ENCODE results near the gene CFAP68. TPM values are rescaled to one million over a fixed set of nuclear protein-coding genes. Genes with fewer than 3 reads are reported as not detected.
A peak's percentile ranks its signal among the peaks of the same experiment; 100 is the strongest.

The CFAP68 gene
- total and polyA plus RNA-seq, 9 of the 15 experiments (the other 6 are each of a cell fraction or from before 2014, with no cell fraction given): 22.8 to 72.3 (median 52.5) TPM

DNA sequence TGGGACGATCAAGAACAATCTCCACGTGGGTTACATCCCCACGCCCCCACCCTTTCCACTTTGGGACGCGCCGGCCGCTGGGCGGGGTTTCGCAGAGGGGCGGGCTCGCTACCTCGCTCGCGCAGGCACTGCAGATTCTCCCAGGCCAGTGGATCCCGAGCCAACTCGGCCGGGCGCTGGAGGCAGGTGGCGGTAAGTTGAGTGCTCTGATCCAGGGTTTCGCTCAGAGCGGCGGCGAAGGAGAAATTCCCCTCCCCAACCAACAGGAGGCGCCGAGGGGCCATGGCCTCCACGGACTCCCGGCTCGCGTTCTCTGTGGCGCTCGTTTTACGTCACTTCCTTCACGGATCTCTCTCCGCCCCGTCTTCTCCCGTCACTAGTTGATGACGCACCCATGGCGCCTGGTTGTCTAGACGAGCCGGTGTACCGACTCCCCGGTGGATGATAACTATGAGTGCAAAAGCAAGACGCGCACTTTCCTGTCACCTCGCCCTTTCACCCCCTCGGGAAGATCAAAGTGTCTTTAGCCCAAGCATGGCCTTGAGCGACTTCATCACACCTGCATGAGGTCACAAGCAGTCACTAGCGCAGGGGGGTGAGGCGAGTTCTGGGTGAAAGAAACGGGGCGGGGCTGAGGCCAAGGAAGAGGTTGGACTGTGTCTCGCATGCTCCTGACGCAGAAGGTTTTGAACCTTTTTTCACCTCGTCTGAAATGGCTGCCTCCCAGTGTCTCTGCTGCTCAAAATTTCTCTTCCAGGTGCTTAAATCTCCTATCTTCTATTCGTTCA is at the start of gene CFAP68, which contains the start of gene FDXACB1 (continued):
- TF ChIP-seq, protein P1, sequence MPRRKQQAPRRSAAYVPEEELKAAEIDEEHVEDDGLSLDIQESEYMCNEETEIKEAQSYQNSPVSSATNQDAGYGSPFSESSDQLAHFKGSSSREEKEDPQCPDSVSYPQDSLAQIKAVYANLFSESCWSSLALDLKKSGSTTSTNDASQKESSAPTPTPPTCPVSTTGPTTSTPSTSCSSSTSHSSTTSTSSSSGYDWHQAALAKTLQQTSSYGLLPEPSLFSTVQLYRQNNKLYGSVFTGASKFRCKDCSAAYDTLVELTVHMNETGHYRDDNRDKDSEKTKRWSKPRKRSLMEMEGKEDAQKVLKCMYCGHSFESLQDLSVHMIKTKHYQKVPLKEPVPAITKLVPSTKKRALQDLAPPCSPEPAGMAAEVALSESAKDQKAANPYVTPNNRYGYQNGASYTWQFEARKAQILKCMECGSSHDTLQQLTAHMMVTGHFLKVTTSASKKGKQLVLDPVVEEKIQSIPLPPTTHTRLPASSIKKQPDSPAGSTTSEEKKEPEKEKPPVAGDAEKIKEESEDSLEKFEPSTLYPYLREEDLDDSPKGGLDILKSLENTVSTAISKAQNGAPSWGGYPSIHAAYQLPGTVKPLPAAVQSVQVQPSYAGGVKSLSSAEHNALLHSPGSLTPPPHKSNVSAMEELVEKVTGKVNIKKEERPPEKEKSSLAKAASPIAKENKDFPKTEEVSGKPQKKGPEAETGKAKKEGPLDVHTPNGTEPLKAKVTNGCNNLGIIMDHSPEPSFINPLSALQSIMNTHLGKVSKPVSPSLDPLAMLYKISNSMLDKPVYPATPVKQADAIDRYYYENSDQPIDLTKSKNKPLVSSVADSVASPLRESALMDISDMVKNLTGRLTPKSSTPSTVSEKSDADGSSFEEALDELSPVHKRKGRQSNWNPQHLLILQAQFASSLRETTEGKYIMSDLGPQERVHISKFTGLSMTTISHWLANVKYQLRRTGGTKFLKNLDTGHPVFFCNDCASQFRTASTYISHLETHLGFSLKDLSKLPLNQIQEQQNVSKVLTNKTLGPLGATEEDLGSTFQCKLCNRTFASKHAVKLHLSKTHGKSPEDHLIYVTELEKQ (CRISPR knock-in tag; IDR thresholded peaks at IDR 0.05): no peak
- TF ChIP-seq SMC3 (conservative IDR thresholded peaks at IDR 0.05; ENCODE audit: insufficient read depth, low read depth, low read length) (peak; percentile 85), EP300 (IDR thresholded peaks at IDR 0.05; ENCODE audit: low read length) (no peak; the same call in 1 of the 2 replicates), ZNF212 (CRISPR knock-in tag; IDR thresholded peaks at IDR 0.05) (no peak), HOMEZ (CRISPR knock-in tag; IDR thresholded peaks at IDR 0.05) (no peak), PRPF4 (IDR thresholded peaks at IDR 0.05; ENCODE audit: insufficient read depth, low read depth, low read length, poor library complexity, severe bottlenecking) (no peak), TRIM28 (IDR thresholded peaks at IDR 0.05) (no peak), ZNF121 (CRISPR knock-in tag; conservative IDR thresholded peaks at IDR 0.05) (no peak; the same call in 1 of the 2 replicates), ARHGAP35 (IDR thresholded peaks at IDR 0.05; ENCODE audit: partially characterized antibody) (no peak), SMARCA4 (IDR thresholded peaks at IDR 0.05) (peak; percentile 36; the same call in 1 of the 2 replicates), CEBPG (CRISPR knock-in tag; IDR thresholded peaks at IDR 0.05) (no peak; the same call in 1 of the 2 replicates), CEBPG (tag; conservative IDR thresholded peaks at IDR 0.05 in 1 of 2, IDR thresholded peaks at IDR 0.05 in 1 of 2) (no peak), IRF9 (tag; IDR thresholded peaks at IDR 0.05) (no peak), RFX5 (IDR thresholded peaks at IDR 0.05; ENCODE audit: low read depth, low read length) (no peak; the same call in 1 of the 2 replicates), SAFB2 (IDR thresholded peaks at IDR 0.05; ENCODE audit: borderline replicate concordance, low read depth, low read length, severe bottlenecking) (no peak), ZHX1 (conservative IDR thresholded peaks at IDR 0.05; ENCODE audit: low read length) (no peak), HDGF (IDR thresholded peaks at IDR 0.05) (no peak), GTF2A2 (tag; IDR thresholded peaks at IDR 0.05) (no peak), ZNF76 (CRISPR knock-in tag; IDR thresholded peaks at IDR 0.05; ENCODE audit: borderline replicate concordance) (no peak), RBM34 (IDR thresholded peaks at IDR 0.05; ENCODE audit: borderline replicate concordance, insufficient read depth, low read length) (no peak)
